Activated B cell treated with CpG ODN at 0.5 μM for 24 hours (primary cell): ENCODE data around the gene POC5. TPM values are rescaled to one million over a fixed set of nuclear protein-coding genes. Genes with fewer than 3 reads are reported as not detected.

Source experiments
- ATAC-seq: fragments of 200-7000 bp; cut with Tn5 transposase; one replicate; pipeline ENCODE4 v1.10.0; 2021; ENCODE audit warnings: low read depth, mild to moderate bottlenecking, moderate library complexity
- CTCF ChIA-PET: fragments of 350-600 bp; sonication (Branson Sonifier 250); formaldehyde crosslinking; loops from one replicate; lab custom pipeline; 2021; ENCODE audit warnings: antibody characterized with exemption; lab: Charles Lee
- POLR2A ChIA-PET: fragments of 350-600 bp; sonication (Branson Sonifier 250); formaldehyde crosslinking; loops from one replicate; lab custom pipeline; 2021; ENCODE audit warnings: antibody characterized with exemption; lab: Charles Lee
- DNase-seq: peaks from one replicate; pipeline ENCODE4 v3.0.0; 2022
- H3K27ac Mint-ChIP-seq: one replicate; pipeline ENCODE4 v1.8.0; 2020; ENCODE audit warnings: mixed read lengths
- H3K27me3 Mint-ChIP-seq: one replicate; pipeline ENCODE4 v1.8.0; 2021; ENCODE audit warnings: mixed read lengths
- H3K36me3 Mint-ChIP-seq: one replicate; pipeline ENCODE4 v1.8.0; 2021; ENCODE audit warnings: low read depth, mixed read lengths
- H3K4me1 Mint-ChIP-seq: one replicate; pipeline ENCODE4 v1.8.0; 2021; ENCODE audit warnings: mixed read lengths
- H3K4me3 Mint-ChIP-seq: one replicate; pipeline ENCODE4 v1.8.0; 2020; ENCODE audit warnings: mild to moderate bottlenecking, mixed read lengths
- H3K9me3 Mint-ChIP-seq: one replicate; pipeline ENCODE4 v1.8.0; 2020; ENCODE audit warnings: mixed read lengths
- CTCF ChIP-seq: fragments of 200-600 bp; IDR thresholded peaks from one replicate; pipeline ENCODE4 v1.8.0; 2022; ENCODE audit warnings: antibody characterized with exemption, mild to moderate bottlenecking
- intact Hi-C: fragments of 100-400 bp; cut with micrococcal nuclease; formaldehyde crosslinking; loops from one replicate; pipeline ENCODE4 v1.15.1; 2024
- total RNA-seq: library from RNA; stranded (reverse); gene quantifications from 2 replicates; pipeline ENCODE4 v1.2.3, GENCODE V29; 2022

POC5 gene
- total RNA-seq, 1 donor from 2014 or later, result 29.8 TPM

- POLR2A ChIA-PET, result no interaction called here
- Mint-ChIP-seq H3K36me3 (no peaks in the 10 kb centered on the region), H3K4me3 (no peak overlapping the region), H3K4me1 (no peaks in the 10 kb centered on the region), H3K27me3 (no peaks in the 10 kb centered on the region), H3K27ac (no peak overlapping the region), H3K9me3 (no peaks in the 10 kb centered on the region)
- TF ChIP-seq CTCF, result no peak
- CTCF ChIA-PET, result no interaction called here
- DNase-seq (no peak), ATAC-seq (no peak)
- intact Hi-C loops, result no loop called here
Measured at GRCh38 chr5:75640826-75641225, 76.4 kb downstream of the POC5 start.

GRCh38 chr5:75640395-75640794 is 76.8 kb downstream of the POC5 start:
- ChIA-PET CTCF (no interaction called here), POLR2A (no interaction called here)
- Mint-ChIP-seq H3K36me3 (no peaks in the 10 kb centered on the region), H3K27me3 (no peaks in the 10 kb centered on the region), H3K9me3 (no peaks in the 10 kb centered on the region), H3K27ac (no peak overlapping the region), H3K4me3 (no peak overlapping the region), H3K4me1 (no peaks in the 10 kb centered on the region)
- no peak for TF ChIP-seq CTCF
- intact Hi-C loops, result no loop called here
- ATAC-seq (no peak), DNase-seq (no peak)

- Mint-ChIP-seq H3K4me1 (no peaks in the 10 kb centered on the region), H3K27ac (no peak overlapping the region), H3K36me3 (no peaks in the 10 kb centered on the region), H3K27me3 (no peaks in the 10 kb centered on the region), H3K4me3 (no peak overlapping the region), H3K9me3 (no peaks in the 10 kb centered on the region)
- ChIA-PET POLR2A (no interaction called here), CTCF (no interaction called here)
- intact Hi-C loops, result no loop called here
- TF ChIP-seq CTCF, result no peak
- DNase-seq, result no peak
- ATAC-seq, result no peak
Measured at GRCh38 chr5:75639535-75640311, 77.5 kb downstream of the POC5 start.

- DNase-seq, result no peak
- H3K27ac Mint-ChIP-seq, result no peak overlapping the region
- H3K36me3 Mint-ChIP-seq, result no peaks in the 10 kb centered on the region
- H3K27me3 Mint-ChIP-seq, result no peaks in the 10 kb centered on the region
- intact Hi-C loops, result no loop called here
- CTCF ChIA-PET, result no interaction called here
- ATAC-seq, result no peak
- TF ChIP-seq CTCF, result no peak
- no peak overlapping the region for H3K4me3 Mint-ChIP-seq
- H3K4me1 Mint-ChIP-seq, result no peaks in the 10 kb centered on the region
- POLR2A ChIA-PET, result no interaction called here
- H3K9me3 Mint-ChIP-seq, result no peaks in the 10 kb centered on the region
Measured at GRCh38 chr5:75637949-75638348, 79.3 kb downstream of the POC5 start.

GRCh38 chr5:75632321-75632720 is 84.9 kb downstream of the POC5 start:
- Mint-ChIP-seq H3K4me1 (no peaks in the 10 kb centered on the region), H3K36me3 (no peaks in the 10 kb centered on the region), H3K27ac (no peak overlapping the region), H3K27me3 (no peaks in the 10 kb centered on the region), H3K9me3 (no peaks in the 10 kb centered on the region), H3K4me3 (no peak overlapping the region)
- ChIA-PET POLR2A (no interaction called here), CTCF (no interaction called here)
- intact Hi-C loops, result no loop called here
- ATAC-seq (no peak), DNase-seq (no peak)
- no peak for TF ChIP-seq CTCF
